SU-DHL-6 (cell line): Measurements from ENCODE around the gene MYLK.

Source experiments
- H2AFZ ChIP-seq: fragments of 200-600 bp; sonication (generic); 2 replicates; pipeline ENCODE4 v1.6.1; 2014; ENCODE audit warnings: low read depth, mild to moderate bottlenecking, moderate library complexity, mixed read lengths, antibody characterized with exemption, low read length; ENCODE audit not compliant: severe bottlenecking
- H3F3A ChIP-seq: fragments of 200-600 bp; shearing (Covaris generic); 2 replicates; pipeline ENCODE4 v1.6.0; 2016; ENCODE audit warnings: antibody characterized with exemption, mild to moderate bottlenecking; ENCODE audit not compliant: insufficient read depth
- H3K27ac ChIP-seq: fragments of 200-600 bp; sonication (generic); 2 replicates; pipeline ENCODE4 v1.5.1; 2016; ENCODE audit warnings: low read depth, mild to moderate bottlenecking, low read length, moderate library complexity, mixed read lengths
- H3K27me3 ChIP-seq: fragments of 200-600 bp; sonication (generic), shearing (Covaris generic); 2 replicates; pipeline ENCODE4 v1.6.0; 2014; ENCODE audit warnings: mild to moderate bottlenecking, low read length
- H3K36me3 ChIP-seq: fragments of 200-600 bp; sonication (generic); 2 replicates; pipeline ENCODE4 v1.6.1; 2014; ENCODE audit warnings: mild to moderate bottlenecking, low read length, mixed read lengths
- H3K4me2 ChIP-seq: fragments of 300-600, 200-600 bp; shearing (Covaris generic), sonication (generic); 2 replicates; pipeline ENCODE4 v1.6.0; 2014; ENCODE audit warnings: low read length, low read depth, mild to moderate bottlenecking; ENCODE audit not compliant: poor library complexity, severe bottlenecking
- H3K4me3 ChIP-seq: fragments of 200-600 bp; sonication (generic); 2 replicates; pipeline ENCODE4 v1.5.1; 2014; ENCODE audit warnings: antibody characterized with exemption, low read length, mild to moderate bottlenecking, mixed read lengths; ENCODE audit not compliant: insufficient read depth, poor library complexity, severe bottlenecking
- H3K79me2 ChIP-seq: fragments of 200-600 bp; sonication (generic); 2 replicates; pipeline ENCODE4 v1.6.1; 2014; ENCODE audit warnings: mild to moderate bottlenecking, low read length, moderate library complexity; ENCODE audit not compliant: insufficient read depth
- H3K9ac ChIP-seq: fragments of 200-600 bp; sonication (generic); 2 replicates; pipeline ENCODE4 v1.7.0; 2014; ENCODE audit warnings: mild to moderate bottlenecking, low read length
- H3K9me2 ChIP-seq: fragments of 200-600 bp; sonication (generic); replicated peaks from 2 replicates; pipeline ENCODE4 v1.6.1; 2014; ENCODE audit warnings: low read length; ENCODE audit not compliant: insufficient read depth
- H3K9me3 ChIP-seq: fragments of 200-600 bp; sonication (generic); 2 replicates; pipeline ENCODE4 v1.6.1; 2014; ENCODE audit warnings: low read length, mixed read lengths; ENCODE audit not compliant: insufficient read depth
- H4K20me1 ChIP-seq: fragments of 200-600 bp; sonication (generic); 2 replicates; pipeline ENCODE4 v1.6.1; 2014; ENCODE audit warnings: low read depth, mild to moderate bottlenecking, antibody characterized with exemption, low read length, moderate library complexity, mixed read lengths
- CTCF ChIP-seq: fragments of 200-600 bp; sonication (generic); IDR thresholded peaks from one replicate; pipeline ENCODE4 v1.5.1; 2017; ENCODE audit warnings: antibody characterized with exemption, mild to moderate bottlenecking, low read length, moderate library complexity; ENCODE audit not compliant: insufficient read depth, poor library complexity, severe bottlenecking
- EZH2phosphoT487 ChIP-seq: fragments of 200-600 bp; sonication (generic), shearing (Covaris generic); conservative IDR thresholded peaks from 2 replicates; pipeline ENCODE4 v1.6.1; 2018; ENCODE audit warnings: mild to moderate bottlenecking, antibody characterized with exemption, low read length, moderate library complexity, mixed read lengths

Gene MYLK

GRCh38 chr3:123750659-123751420 lies 133.3 kb downstream of the MYLK start:
- Histone ChIP-seq H2AFZ (no peak overlapping the region), H3K27me3 (no peaks in the 10 kb centered on the region), H3K9me2 (no peaks in the 10 kb centered on the region), H3K27ac (no peak overlapping the region), H3F3A (no peaks in the 10 kb centered on the region), H3K9me3 (no peaks in the 10 kb centered on the region), H3K4me3 (no peak overlapping the region), H3K4me2 (no peak overlapping the region), H3K36me3 (no peaks in the 10 kb centered on the region), H4K20me1 (no peaks in the 10 kb centered on the region), H3K9ac (no peak overlapping the region), H3K79me2 (no peaks in the 10 kb centered on the region)
- no peak for TF ChIP-seq EZH2phosphoT487
- TF ChIP-seq CTCF = no peak

GRCh38 chr3:123750209-123750608 lies 133.9 kb downstream of the MYLK start:
- Histone ChIP-seq H3K36me3 (no peaks in the 10 kb centered on the region), H3K9ac (no peak overlapping the region), H3K4me2 (no peak overlapping the region), H3K9me3 (no peaks in the 10 kb centered on the region), H3K27ac (no peak overlapping the region), H3K79me2 (no peaks in the 10 kb centered on the region), H3K27me3 (no peaks in the 10 kb centered on the region), H4K20me1 (no peaks in the 10 kb centered on the region), H3K4me3 (no peak overlapping the region), H3K9me2 (no peaks in the 10 kb centered on the region), H2AFZ (no peak overlapping the region), H3F3A (no peaks in the 10 kb centered on the region)
- no peak for TF ChIP-seq EZH2phosphoT487
- TF ChIP-seq CTCF = no peak

- TF ChIP-seq CTCF = no peak
- TF ChIP-seq EZH2phosphoT487 = no peak
- Histone ChIP-seq H3F3A (no peaks in the 10 kb centered on the region), H3K4me2 (no peak overlapping the region), H2AFZ (no peak overlapping the region), H3K27ac (no peak overlapping the region), H3K9me3 (no peaks in the 10 kb centered on the region), H3K27me3 (no peaks in the 10 kb centered on the region), H3K36me3 (no peaks in the 10 kb centered on the region), H3K9ac (no peak overlapping the region), H3K4me3 (no peak overlapping the region), H3K79me2 (no peaks in the 10 kb centered on the region), H3K9me2 (no peaks in the 10 kb centered on the region), H4K20me1 (no peaks in the 10 kb centered on the region)
These were observed 134.4 kb downstream of the MYLK start for GRCh38 chr3:123749711-123750110.
